Activated naive CD8-positive, alpha-beta T cell (primary cell): Measurements from ENCODE around the gene NRXN2.
"Not testable (repeated sequence)": the region's sequence is repeated elsewhere in the genome, so short reads cannot be mapped to it uniquely, and the experiment has no call there.

Experiments
- H3K27ac Mint-ChIP-seq: one replicate; pipeline ENCODE4 v1.8.0; 2021; ENCODE audit warnings: mixed read lengths
- H3K27me3 Mint-ChIP-seq: one replicate; pipeline ENCODE4 v1.8.0; 2021; ENCODE audit warnings: mixed read lengths
- H3K36me3 Mint-ChIP-seq: one replicate; pipeline ENCODE4 v1.8.0; 2021; ENCODE audit warnings: mixed read lengths
- H3K4me1 Mint-ChIP-seq: one replicate; pipeline ENCODE4 v1.8.0; 2021; ENCODE audit warnings: low read depth, mixed read lengths
- H3K4me3 Mint-ChIP-seq: one replicate; pipeline ENCODE4 v1.8.0; 2021; ENCODE audit warnings: mild to moderate bottlenecking, mixed read lengths
- H3K9me3 Mint-ChIP-seq: one replicate; pipeline ENCODE4 v1.8.0; 2021; ENCODE audit warnings: low read depth, mixed read lengths

NRXN2 gene

GRCh38 chr11:64599698-64600211 lies 123.2 kb downstream of the NRXN2 start:
- Mint-ChIP-seq H3K4me3 (no peak overlapping the region), H3K9me3 (no peaks in the 10 kb centered on the region), H3K27ac (no peak overlapping the region), H3K36me3 (no peaks in the 10 kb centered on the region), H3K4me1 (no peaks in the 10 kb centered on the region), H3K27me3 (no peaks in the 10 kb centered on the region)

DNA sequence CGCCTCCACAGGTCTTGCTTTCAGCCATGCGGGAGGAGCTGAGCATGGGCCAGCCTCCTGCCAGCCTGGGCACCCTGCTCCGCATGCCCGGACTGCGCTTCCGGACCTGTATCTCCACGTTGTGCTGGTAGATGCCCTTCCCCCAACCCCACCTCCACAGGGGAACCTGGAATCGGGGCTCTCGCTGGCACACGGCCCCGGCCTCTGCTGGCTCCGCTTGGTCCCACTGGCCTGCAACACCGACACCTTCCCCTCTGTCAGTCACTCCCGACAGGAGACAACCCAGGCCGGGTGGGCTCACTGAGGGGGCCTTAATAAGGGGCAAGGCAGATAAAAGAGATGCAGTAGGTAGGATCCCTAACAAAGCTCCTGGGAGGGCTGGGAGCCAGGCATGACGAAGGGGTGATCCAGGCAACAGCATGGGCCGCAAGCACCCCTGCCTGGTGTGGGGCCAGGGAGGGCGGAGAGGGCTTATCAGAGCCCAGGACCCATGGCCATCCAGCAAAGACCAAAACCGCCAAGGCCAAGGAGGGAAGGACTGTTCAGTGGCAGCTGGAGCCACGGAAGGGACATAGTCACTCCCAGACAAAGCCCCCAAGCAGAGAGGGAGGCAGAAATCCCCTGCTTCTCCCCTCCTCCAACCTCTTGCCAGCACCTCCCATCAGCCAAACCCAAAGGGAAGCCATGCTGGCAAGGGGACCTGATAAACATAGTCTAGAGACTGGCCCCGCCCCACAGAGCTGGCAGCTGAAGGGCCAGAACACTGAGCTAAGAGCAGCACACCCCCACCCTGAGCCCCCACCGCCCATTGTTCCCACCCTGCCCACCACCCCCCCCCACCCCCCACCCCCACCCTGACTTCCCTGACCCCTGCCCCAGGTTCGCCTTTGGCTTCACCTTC lies 124.0 kb downstream of the NRXN2 start:
- no peaks in the 10 kb centered on the region for H3K9me3 Mint-ChIP-seq
- H3K4me3 Mint-ChIP-seq: no peak overlapping the region
- no peaks in the 10 kb centered on the region for H3K4me1 Mint-ChIP-seq
- H3K27ac Mint-ChIP-seq: no peak overlapping the region
- H3K36me3 Mint-ChIP-seq: no peaks in the 10 kb centered on the region
- no peaks in the 10 kb centered on the region for H3K27me3 Mint-ChIP-seq

DNA sequence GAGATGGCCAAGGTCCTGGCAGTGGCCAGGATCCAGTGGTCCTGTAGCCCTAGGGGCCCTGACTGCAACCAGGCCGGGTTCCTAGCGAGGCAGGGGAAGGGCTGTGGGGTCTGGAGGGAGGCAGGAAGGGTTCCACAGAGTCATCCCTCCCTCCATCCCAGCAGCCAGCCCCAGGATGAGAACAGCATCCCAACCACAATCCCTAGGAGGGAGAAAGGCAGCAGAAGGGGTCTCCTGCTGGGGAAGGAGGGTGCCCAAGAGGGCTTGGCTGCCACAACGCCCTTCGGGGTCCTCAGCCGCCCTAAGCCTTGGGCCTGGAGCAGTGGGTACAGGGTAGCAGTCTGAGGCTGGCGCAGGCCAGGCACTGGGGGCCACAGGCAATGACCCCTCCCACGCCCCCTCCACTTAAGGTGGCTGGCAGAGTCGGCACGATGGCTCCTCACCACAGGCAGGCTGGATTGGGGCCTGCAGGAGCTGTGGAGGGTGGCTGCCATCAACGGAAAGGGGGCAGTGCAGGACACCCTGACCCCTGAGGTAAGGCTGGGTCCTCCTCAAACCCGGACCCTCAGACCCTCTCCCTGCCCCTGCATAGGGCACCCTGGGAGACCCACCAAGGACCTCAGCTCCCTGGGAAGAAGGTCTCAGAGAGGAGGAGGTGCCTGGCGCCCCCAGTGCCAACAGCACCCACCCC lies 124.7 kb downstream of the NRXN2 start:
- no peaks in the 10 kb centered on the region for H3K4me1 Mint-ChIP-seq
- H3K27ac Mint-ChIP-seq: no peak overlapping the region
- H3K9me3 Mint-ChIP-seq: no peaks in the 10 kb centered on the region
- H3K4me3 Mint-ChIP-seq: no peak overlapping the region
- H3K36me3 Mint-ChIP-seq: no peaks in the 10 kb centered on the region
- no peaks in the 10 kb centered on the region for H3K27me3 Mint-ChIP-seq

DNA sequence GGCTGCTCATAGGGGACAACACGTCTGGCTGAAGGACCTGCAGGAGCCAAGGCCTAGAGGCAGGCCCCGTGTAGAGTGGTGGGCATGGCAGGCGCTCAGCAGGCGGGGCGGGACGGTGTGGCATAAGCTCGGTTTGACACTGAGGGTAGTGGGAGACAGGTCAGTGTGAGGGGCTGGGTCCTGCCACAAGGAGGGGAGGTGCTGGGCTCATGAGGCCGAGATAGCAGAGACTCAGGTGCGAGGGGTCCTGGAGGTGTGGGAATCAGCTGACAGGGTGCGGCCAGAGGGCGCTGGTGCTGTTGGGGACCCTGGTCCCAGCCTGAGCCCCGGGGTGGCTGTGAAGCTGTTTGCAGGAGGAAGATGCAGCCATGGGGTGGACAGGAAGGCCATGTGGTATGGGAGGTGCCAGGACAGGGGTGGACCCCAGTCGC lies 125.3 kb downstream of the NRXN2 start:
- no peaks in the 10 kb centered on the region for H3K4me1 Mint-ChIP-seq
- no peaks in the 10 kb centered on the region for H3K9me3 Mint-ChIP-seq
- no peaks in the 10 kb centered on the region for H3K36me3 Mint-ChIP-seq
- H3K27me3 Mint-ChIP-seq: no peaks in the 10 kb centered on the region
- no peak overlapping the region for H3K27ac Mint-ChIP-seq
- H3K4me3 Mint-ChIP-seq: no peak overlapping the region

DNA sequence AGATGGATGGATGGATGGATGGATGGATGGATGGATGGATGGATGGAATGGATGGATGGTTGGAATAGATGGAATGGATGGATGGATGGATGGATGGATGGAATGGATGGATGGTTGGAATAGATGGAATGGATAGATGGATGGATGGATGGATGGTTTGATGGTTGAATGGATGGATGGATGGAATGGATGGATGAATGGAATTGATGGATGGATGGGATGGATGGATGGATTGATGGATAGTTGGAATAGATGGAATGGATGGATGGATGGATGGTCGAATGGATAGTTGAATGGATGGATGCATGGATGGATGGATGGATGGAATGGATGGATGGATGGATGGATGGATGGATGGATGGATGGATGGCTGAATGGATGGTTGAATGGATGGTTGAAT lies 127.1 kb downstream of the NRXN2 start:
- H3K27ac Mint-ChIP-seq, H3K4me1 Mint-ChIP-seq, H3K9me3 Mint-ChIP-seq, H3K36me3 Mint-ChIP-seq, H3K27me3 Mint-ChIP-seq, H3K4me3 Mint-ChIP-seq: not testable (repeated sequence)

DNA sequence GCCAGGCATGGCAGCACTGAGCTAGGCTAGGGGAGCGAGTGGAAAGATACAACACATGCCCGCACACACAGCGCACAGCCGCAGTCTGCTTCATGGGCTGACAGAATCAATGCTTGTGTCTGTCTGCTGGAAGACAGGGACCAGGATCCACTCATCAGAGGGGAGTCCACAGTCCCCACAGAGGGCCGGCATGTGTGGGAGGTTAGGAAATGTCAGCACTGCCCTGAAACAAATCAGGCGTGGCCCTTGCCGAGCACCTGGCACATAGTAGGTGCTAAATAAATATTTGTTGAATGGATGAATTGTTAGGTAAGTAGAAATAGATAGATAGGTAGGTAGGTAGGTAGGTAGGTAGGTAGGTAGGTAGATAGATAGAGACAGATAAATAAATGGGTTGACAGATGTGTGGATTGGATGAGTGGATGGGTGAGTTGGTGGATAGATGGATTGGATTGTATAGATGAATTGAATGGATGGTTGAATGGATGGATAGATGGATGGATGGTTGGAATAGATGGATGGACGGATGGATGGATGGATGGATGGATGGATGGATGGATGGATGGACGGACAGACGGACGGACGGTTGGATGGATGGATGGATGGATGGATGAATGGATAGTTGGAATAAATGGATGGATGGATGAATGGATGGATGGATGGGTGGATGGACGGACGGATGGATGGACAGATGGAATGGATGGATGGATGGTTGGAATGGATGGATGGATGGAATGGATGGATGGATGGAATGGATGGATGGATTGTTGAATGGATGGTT lies 128.6 kb downstream of the NRXN2 start:
- no peaks in the 10 kb centered on the region for H3K4me1 Mint-ChIP-seq
- H3K36me3 Mint-ChIP-seq: no peaks in the 10 kb centered on the region
- no peak overlapping the region for H3K4me3 Mint-ChIP-seq
- no peak overlapping the region for H3K27ac Mint-ChIP-seq
- H3K9me3 Mint-ChIP-seq: no peaks in the 10 kb centered on the region
- H3K27me3 Mint-ChIP-seq: peaks cover 1% of the 10 kb centered on the region

DNA sequence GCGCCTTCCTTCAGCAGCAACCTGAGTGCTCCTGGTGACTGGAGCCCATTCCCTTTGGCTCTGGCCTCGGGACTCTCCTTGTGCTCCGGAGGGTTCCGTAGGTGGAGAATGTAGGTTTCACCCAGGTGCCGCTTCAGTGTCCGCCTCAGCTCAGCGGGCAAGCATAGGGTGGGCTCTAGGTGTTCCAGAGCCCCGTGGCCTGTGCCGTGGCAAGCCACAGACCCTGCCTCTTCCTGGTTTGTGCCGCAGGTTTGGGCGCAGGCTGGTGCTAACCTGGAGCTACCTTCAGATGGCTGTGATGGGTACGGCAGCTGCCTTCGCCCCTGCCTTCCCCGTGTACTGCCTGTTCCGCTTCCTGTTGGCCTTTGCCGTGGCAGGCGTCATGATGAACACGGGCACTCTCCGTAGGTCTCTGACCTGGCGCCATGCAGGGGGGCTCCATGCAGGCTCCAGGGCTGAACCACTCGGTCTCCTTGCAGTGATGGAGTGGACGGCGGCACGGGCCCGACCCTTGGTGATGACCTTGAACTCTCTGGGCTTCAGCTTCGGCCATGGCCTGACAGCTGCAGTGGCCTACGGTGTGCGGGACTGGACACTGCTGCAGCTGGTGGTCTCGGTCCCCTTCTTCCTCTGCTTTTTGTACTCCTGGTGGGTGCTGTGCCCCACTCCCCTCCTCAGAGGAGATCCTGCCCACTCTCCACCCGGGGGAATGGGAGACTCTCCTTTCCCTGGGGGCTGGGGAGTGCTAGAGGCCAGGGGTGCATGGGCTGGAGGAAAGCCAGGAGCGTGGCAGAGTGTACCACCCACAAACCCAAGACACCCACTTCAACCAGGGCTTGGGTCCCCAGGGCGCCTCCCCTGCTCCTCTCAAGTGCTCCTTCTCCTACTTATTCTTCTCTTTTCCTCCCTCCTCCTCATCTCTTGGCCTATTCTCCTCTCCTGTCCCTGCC lies 129.6 kb downstream of the NRXN2 start:
- H3K4me1 Mint-ChIP-seq: no peaks in the 10 kb centered on the region
- no peak overlapping the region for H3K27ac Mint-ChIP-seq
- no peaks in the 10 kb centered on the region for H3K36me3 Mint-ChIP-seq
- H3K27me3 Mint-ChIP-seq: peaks cover 2% of the 10 kb centered on the region
- peaks cover 4% of the 10 kb centered on the region for H3K9me3 Mint-ChIP-seq
- H3K4me3 Mint-ChIP-seq: no peak overlapping the region

GRCh38 chr11:64592656-64593055 lies 130.3 kb downstream of the NRXN2 start:
- peaks cover 10% of the 10 kb centered on the region for H3K9me3 Mint-ChIP-seq
- H3K27ac Mint-ChIP-seq: no peak overlapping the region
- peaks cover 3% of the 10 kb centered on the region for H3K36me3 Mint-ChIP-seq
- no peaks in the 10 kb centered on the region for H3K4me1 Mint-ChIP-seq
- H3K4me3 Mint-ChIP-seq: no peak overlapping the region
- peaks cover 7% of the 10 kb centered on the region for H3K27me3 Mint-ChIP-seq

GRCh38 chr11:64592234-64592615 lies 130.8 kb downstream of the NRXN2 start:
- peaks cover 7% of the 10 kb centered on the region for H3K27me3 Mint-ChIP-seq
- H3K36me3 Mint-ChIP-seq: peaks cover 3% of the 10 kb centered on the region
- H3K4me1 Mint-ChIP-seq: no peaks in the 10 kb centered on the region
- no peak overlapping the region for H3K27ac Mint-ChIP-seq
- peaks cover 11% of the 10 kb centered on the region for H3K9me3 Mint-ChIP-seq
- H3K4me3 Mint-ChIP-seq: no peak overlapping the region

- H3K9me3 Mint-ChIP-seq: peaks cover 11% of the 10 kb centered on the region
Measured at GRCh38 chr11:64591257-64592233, 131.5 kb downstream of the NRXN2 start.

GRCh38 chr11:64590763-64591221 lies 132.2 kb downstream of the NRXN2 start, which contains the start of gene SLC22A12:
TSS of gene SLC22A12 (plus strand) at chr11:64591220. CDS start at chr11:64591557, 337 bp downstream.
- H3K36me3 Mint-ChIP-seq: peaks cover 3% of the 10 kb centered on the region
- peaks cover 11% of the 10 kb centered on the region for H3K9me3 Mint-ChIP-seq
- H3K4me3 Mint-ChIP-seq: no peak within 1 kb of the TSS
- peaks cover 7% of the 10 kb centered on the region for H3K27me3 Mint-ChIP-seq
- no peaks in the 10 kb centered on the region for H3K4me1 Mint-ChIP-seq
- no peak within 1 kb of the TSS for H3K27ac Mint-ChIP-seq

More at GRCh38 chr11:64591257-64592233, 131.5 kb downstream of the NRXN2 start:
- Mint-ChIP-seq H3K36me3 (peaks cover 3% of the 10 kb centered on the region), H3K27ac (no peak overlapping the region), H3K4me1 (no peaks in the 10 kb centered on the region), H3K27me3 (peaks cover 7% of the 10 kb centered on the region), H3K4me3 (no peak overlapping the region)

- Mint-ChIP-seq H3K4me3 (no peak overlapping the region), H3K27me3 (peaks cover 7% of the 10 kb centered on the region), H3K4me1 (no peaks in the 10 kb centered on the region), H3K27ac (no peak overlapping the region), H3K36me3 (peaks cover 3% of the 10 kb centered on the region), H3K9me3 (peaks cover 11% of the 10 kb centered on the region)
Measured at GRCh38 chr11:64588701-64589100, 134.3 kb downstream of the NRXN2 start.

DNA sequence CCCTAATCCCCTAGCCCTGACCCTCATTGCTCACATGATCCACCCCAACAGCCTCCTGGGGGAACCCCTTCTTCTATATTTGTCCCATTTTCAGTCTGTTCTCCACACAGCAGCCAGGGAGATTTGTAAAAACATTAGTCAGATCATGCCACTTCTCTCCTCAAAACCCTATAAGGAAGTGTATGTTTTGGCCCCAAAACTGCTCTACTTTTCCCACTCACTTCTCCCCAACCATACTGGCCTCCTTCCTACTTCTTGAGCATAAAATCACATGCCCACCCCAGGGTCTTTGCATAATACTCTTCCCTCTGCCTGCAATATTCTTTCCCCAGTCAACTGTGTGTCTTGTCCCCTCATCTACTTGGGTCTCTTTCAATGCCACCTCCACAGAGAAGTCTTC lies 136.6 kb downstream of the NRXN2 start:
- Mint-ChIP-seq H3K27ac (no peak overlapping the region), H3K27me3 (peaks cover 7% of the 10 kb centered on the region), H3K4me3 (no peak overlapping the region), H3K9me3 (peaks cover 11% of the 10 kb centered on the region), H3K36me3 (peaks cover 3% of the 10 kb centered on the region), H3K4me1 (no peaks in the 10 kb centered on the region)
